HUES64 (cell line): ENCODE results near the gene TNFRSF14.

Source experiments
- H3K27ac ChIP-seq: 2 replicates; pipeline ENCODE4 v1.7.0; 2013; ENCODE audit warnings: low read depth, low read length, inconsistent platforms
- H3K27me3 ChIP-seq: 2 replicates; pipeline ENCODE4 v1.6.1; 2013; ENCODE audit warnings: mild to moderate bottlenecking, low read length; ENCODE audit not compliant: insufficient read depth
- H3K36me3 ChIP-seq: 2 replicates; pipeline ENCODE4 v1.6.1; 2013; ENCODE audit warnings: mild to moderate bottlenecking, low read length; ENCODE audit not compliant: insufficient read depth
- H3K4me1 ChIP-seq: 2 replicates; pipeline ENCODE4 v1.6.1; 2013; ENCODE audit warnings: mild to moderate bottlenecking, low read length, moderate library complexity; ENCODE audit not compliant: insufficient read depth
- H3K4me3 ChIP-seq: 2 replicates; pipeline ENCODE4 v1.5.1; 2013; ENCODE audit warnings: mild to moderate bottlenecking, low read length, moderate library complexity
- H3K9ac ChIP-seq: 2 replicates; pipeline ENCODE4 v1.6.1; 2013; ENCODE audit warnings: mild to moderate bottlenecking, low read depth, low read length
- H3K9me3 ChIP-seq: 2 replicates; pipeline ENCODE4 v1.6.1; 2013; ENCODE audit warnings: low read depth, low read length; ENCODE audit not compliant: insufficient read depth
- WGBS: fragments of 150-250, 120-280 bp; methylation state at CpG from one replicate; pipeline ENCODE4 v1.1.7; 2013; ENCODE audit warnings: missing lambda C conversion rate; 5-methylcytosine and 5-hydroxymethylcytosine counted together

TNFRSF14 gene

DNA sequence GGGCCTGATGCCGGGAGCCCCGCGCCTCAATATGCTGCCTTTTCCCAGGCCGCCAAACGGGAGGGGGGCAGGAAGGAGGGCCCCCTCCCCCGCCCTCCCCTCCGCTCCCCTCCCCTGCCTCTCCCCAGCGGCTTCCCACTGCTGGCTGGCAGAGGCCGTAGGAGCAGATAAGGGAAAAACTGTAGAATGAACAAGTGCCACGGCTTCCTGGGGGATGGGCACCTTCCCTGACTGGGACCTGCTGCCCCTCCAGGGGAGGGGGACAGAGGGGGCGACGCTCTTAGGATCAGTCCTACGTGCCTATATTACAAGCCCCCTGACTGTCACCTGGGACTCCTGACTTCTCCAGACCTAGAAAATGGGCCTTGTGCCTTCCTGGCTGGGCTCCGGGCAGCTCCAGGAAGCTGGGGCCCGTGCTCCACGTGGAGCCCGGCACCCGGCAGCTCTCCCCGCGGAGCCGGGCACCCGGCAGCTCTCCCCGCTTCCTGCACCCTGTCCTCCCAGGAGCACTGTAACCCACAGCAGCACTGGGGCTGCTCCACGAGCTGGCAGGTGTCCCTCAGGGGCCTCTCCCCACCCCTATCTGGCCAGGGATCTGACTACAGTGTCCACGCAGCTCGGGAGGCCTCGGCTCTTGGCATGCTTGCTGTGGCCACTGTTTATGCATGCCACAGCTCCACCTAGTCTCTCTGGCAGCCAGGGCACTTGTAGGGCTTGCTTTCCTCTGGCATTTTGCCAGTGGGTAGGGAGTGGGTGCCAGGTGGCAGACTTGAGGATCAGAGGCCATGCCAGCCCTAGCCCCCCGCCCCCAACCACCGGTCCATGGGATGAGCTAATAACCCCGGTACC is 25.4 kb upstream of the TNFRSF14 start:
- 42% methylated on average over 27 of the region's 30 CpGs for WGBS
- Histone ChIP-seq H3K4me3 (no peak overlapping the region; the same call in 1 of the 2 replicates), H3K36me3 (no peaks in the 10 kb centered on the region), H3K9ac (no peak overlapping the region), H3K27me3 (peaks cover 90% of the 10 kb centered on the region), H3K27ac (no peak overlapping the region), H3K9me3 (no peaks in the 10 kb centered on the region), H3K4me1 (peaks cover 17% of the 10 kb centered on the region)

DNA sequence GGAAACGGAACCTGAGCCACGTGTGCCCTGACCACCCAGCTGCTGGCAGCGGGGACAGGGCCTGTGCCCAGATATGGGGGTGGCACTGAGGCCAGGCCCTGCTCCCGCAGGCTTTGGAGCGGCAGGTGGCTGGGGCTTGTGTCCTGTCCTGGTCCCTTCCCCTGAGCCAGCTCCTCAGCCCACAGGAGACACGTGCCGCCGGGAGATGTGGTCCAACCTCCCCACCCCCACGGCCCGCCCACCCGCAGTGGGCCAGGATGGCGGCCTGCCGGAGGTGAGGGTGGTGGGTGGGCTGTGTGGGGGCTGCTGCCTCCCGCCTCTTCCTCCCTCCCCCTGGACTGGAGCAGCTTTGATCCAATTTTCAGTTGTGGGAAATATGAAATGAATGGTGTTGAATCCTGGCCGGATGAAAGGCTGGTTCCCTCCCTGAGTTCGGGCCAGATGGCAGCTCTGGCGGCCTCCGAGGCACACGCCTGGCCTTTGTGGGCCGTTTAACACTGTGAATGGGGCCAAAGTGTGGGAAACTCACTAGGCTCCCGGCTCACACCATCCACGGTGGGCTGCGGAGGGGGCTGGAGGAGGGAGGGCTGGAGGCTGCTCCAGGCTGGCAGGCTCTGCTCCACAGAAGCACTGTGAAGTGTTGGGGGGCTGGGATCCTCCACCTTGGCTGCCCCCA is 23.5 kb upstream of the TNFRSF14 start:
- Histone ChIP-seq H3K36me3 (no peaks in the 10 kb centered on the region), H3K27ac (no peak overlapping the region), H3K9me3 (no peaks in the 10 kb centered on the region), H3K4me1 (peaks cover 10% of the 10 kb centered on the region), H3K27me3 (peaks cover 92% of the 10 kb centered on the region), H3K4me3 (no peak overlapping the region), H3K9ac (no peak overlapping the region)
- 89% methylated on average over 17 of the region's 23 CpGs for WGBS

DNA sequence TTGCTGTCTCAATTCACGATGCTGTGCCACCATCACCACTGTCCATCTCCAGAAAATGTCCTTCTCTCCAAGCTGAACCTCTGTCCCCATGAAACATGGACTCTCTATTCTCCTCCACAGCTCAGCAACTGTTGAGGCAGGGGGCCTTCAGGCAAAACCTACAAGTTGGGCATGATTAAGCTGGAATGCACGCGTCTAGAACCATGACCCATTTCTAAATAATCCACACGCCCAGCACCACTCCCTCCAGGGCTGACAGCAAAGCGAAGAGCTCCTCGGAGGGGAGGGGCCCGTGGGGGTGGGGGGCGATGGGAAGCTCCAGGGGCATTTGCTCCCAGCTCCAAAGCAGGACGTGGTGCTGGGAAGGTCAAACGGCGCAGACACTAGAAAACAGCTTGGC is 22.8 kb upstream of the TNFRSF14 start:
- Histone ChIP-seq H3K27ac (no peak overlapping the region), H3K9me3 (no peaks in the 10 kb centered on the region), H3K4me3 (no peak overlapping the region), H3K4me1 (peaks cover 10% of the 10 kb centered on the region), H3K36me3 (no peaks in the 10 kb centered on the region), H3K27me3 (peaks cover 87% of the 10 kb centered on the region), H3K9ac (no peak overlapping the region)
- 80% methylated on average over 11 of the region's 11 CpGs for WGBS

DNA sequence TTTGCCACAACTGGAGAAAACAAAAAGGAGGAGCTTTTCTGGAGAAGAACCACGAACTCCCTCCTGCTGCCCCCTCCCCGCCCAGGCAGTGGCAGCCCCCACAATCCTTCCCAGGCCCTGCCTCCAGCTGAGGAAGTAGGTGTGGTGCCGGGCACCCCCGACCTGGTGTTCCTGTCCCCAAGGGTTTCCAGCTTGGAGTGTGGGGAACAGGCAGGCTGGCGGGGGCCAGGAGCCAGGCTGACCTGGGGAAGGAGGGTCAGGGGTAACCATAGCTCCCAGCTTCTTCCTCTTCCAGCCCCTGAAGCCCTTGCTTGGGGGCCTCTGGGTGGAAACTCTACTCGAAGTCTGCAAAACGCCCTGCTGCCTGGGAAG is 21.9 kb upstream of the TNFRSF14 start:
- peaks cover 10% of the 10 kb centered on the region for H3K4me1 ChIP-seq
- H3K9me3 ChIP-seq: no peaks in the 10 kb centered on the region
- no peak overlapping the region for H3K9ac ChIP-seq
- H3K4me3 ChIP-seq: no peak overlapping the region
- WGBS: 65% methylated on average over 5 of the region's 7 CpGs
- H3K27ac ChIP-seq: no peak overlapping the region
- H3K27me3 ChIP-seq: peaks cover 84% of the 10 kb centered on the region
- no peaks in the 10 kb centered on the region for H3K36me3 ChIP-seq

DNA sequence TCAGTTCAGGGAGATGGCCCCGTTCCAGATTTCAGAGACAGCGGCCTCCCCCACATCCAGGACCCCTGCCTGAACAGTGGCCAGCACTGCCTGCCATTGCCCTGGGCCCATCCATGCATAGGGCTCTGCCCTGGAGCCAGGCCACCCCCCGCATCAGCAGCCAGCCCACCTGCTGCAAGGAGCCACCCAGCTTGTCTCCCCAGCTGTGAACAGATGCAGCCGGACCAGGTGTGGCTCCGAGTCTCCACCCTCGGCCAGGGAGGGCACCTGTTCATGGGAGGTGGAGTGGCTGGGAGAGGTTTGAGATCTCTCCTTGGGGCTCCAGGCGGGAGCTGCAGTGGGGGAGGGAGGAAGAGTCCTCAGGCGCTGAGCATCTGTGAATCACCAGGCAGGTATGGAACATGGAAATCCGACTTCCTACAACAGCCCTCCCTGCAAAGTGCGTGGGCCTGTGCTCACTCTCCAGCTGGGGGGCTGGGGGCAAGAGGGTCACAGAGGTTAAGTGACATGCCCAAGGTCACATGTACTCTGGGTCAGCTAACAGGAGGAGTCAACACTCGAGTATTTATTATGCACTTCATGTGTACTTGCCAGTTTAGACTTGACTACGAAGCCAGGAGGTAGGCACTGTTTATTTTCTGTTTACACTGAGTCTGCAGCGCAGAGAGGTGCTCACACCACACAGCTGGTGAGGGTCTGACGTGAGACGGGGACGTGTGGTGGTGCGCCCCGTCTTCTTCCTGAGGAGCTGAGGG is 21.3 kb upstream of the TNFRSF14 start:
- 50% methylated on average over 18 of the region's 18 CpGs for WGBS
- H3K4me1 ChIP-seq: peaks cover 10% of the 10 kb centered on the region
- no peak overlapping the region for H3K4me3 ChIP-seq
- H3K27ac ChIP-seq: no peak overlapping the region
- H3K9ac ChIP-seq: no peak overlapping the region
- H3K27me3 ChIP-seq: peaks cover 79% of the 10 kb centered on the region
- H3K36me3 ChIP-seq: no peaks in the 10 kb centered on the region
- H3K9me3 ChIP-seq: no peaks in the 10 kb centered on the region

DNA sequence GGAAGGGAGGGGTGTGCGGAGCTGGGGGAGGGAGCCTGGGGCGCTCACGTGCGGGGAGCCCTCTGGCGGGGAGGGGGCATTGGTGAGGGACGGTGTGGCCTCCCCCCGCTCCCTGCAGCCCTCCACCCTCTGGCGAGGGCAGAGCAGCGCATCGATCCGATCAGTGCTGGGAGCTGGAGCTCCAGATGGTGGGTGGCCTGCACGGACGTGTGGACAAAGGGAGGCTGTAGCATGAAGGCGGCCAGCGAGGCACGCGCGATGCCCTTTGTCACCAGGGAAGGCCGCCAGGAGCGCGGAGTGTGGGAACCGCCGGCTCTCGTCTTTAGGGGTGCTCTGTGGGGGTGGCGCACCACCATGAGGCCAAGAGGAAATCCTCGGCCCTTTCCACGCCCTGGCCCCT is 20.7 kb upstream of the TNFRSF14 start:
- no peak overlapping the region for H3K27ac ChIP-seq
- peaks cover 77% of the 10 kb centered on the region for H3K27me3 ChIP-seq
- no peaks in the 10 kb centered on the region for H3K9me3 ChIP-seq
- H3K4me1 ChIP-seq: peaks cover 10% of the 10 kb centered on the region
- no peak overlapping the region for H3K4me3 ChIP-seq
- H3K36me3 ChIP-seq: no peaks in the 10 kb centered on the region
- 67% methylated on average over 27 of the region's 27 CpGs for WGBS
- H3K9ac ChIP-seq: no peak overlapping the region

DNA sequence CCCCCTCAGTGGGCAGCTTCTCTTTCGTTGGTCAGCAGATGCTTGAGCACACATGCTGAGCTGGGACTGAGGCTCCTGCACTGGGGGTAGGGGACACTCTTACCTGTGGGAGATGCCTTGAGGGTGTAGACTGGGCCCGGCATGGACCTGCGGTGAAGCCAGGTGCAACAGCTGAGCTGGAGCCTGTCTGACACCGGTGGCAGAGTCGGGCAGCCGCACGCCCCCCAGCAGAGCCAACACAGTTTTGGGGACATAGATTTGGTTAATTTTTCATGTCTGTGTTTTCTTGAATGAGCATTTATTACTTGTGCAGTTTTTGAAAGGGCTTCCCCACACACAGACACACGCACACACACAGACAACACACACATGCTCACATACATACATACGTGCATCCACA is 20.2 kb upstream of the TNFRSF14 start:
- H3K4me1 ChIP-seq: peaks cover 10% of the 10 kb centered on the region
- 91% methylated on average over 8 of the region's 9 CpGs for WGBS
- H3K27me3 ChIP-seq: peaks cover 73% of the 10 kb centered on the region
- no peaks in the 10 kb centered on the region for H3K9me3 ChIP-seq
- H3K9ac ChIP-seq: no peak overlapping the region
- H3K27ac ChIP-seq: no peak overlapping the region
- H3K36me3 ChIP-seq: no peaks in the 10 kb centered on the region
- no peak overlapping the region for H3K4me3 ChIP-seq

DNA sequence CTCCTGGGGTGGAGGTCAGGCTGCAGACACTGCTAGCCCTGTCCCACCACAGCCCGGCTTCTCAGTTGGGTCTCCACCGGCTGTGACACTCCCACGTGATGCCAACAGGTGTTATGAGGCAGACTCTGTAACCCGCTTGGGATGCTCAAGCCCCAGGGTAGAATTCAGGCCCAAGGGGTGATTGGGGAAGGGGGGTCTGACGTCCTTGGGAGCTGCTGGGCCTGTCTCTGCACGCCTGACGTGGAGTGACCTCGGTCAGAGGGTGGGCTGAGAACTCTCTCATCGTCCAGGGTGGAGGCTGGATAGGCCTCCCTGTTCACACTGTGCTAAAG is 18.4 kb upstream of the TNFRSF14 start:
- Histone ChIP-seq H3K36me3 (no peaks in the 10 kb centered on the region), H3K27me3 (peaks cover 62% of the 10 kb centered on the region), H3K27ac (no peak overlapping the region), H3K4me1 (peaks cover 10% of the 10 kb centered on the region), H3K9ac (no peak overlapping the region), H3K4me3 (no peak overlapping the region), H3K9me3 (no peaks in the 10 kb centered on the region)
- WGBS: 79% methylated on average over 9 of the region's 9 CpGs

DNA sequence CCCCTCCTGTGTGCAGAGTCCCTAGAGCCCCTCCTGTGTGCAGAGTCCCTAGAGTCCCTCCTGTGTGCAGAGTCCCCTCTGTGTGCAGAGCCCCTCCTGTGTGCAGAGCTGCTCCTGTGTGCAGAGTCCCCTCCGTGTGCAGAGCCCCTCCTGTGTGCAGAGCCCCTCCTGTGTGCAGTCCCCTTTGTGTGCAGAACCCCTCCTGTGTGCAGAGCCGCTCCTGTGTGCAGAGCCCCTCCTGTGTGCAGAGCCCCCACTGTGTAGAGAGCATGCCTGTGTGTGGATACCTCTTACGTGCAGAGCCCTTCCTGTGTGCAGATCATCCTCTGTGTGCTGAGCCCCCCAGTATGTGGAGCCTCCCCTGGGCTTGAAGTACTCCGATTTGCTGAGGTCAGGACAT is 17.8 kb upstream of the TNFRSF14 start:
- Histone ChIP-seq H3K36me3 (no peaks in the 10 kb centered on the region), H3K9ac (no peak overlapping the region), H3K27ac (no peak overlapping the region), H3K4me3 (no peak overlapping the region), H3K9me3 (no peaks in the 10 kb centered on the region), H3K27me3 (peaks cover 56% of the 10 kb centered on the region), H3K4me1 (peaks cover 13% of the 10 kb centered on the region)
- 85% methylated on average over 4 of the region's 4 CpGs for WGBS

DNA sequence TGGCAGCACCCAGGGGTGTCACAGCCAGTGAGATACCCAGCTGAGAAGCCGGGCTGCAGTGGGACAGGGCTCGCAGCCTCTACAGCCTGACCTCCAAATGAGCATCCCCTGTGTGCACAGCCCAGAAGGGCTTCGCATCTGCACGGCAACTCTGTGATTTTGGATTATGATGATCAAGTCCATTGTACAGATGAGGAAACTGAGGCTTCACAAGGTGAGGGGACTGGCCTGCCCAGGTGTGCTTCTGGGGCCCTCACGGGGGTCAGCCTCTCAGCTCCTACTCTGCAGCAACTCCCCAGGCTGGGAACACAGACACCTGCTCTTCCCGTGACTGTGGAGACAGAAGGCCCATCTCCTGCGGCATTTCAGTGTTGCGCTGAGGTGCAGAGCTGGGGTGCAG is 17.3 kb upstream of the TNFRSF14 start:
- H3K9ac ChIP-seq: no peak overlapping the region
- whole genome bisulfite sequencing: 93% methylated on average over 8 of the region's 8 CpGs
- no peaks in the 10 kb centered on the region for H3K9me3 ChIP-seq
- no peak overlapping the region for H3K27ac ChIP-seq
- no peak overlapping the region for H3K4me3 ChIP-seq
- H3K36me3 ChIP-seq: no peaks in the 10 kb centered on the region
- peaks cover 52% of the 10 kb centered on the region for H3K27me3 ChIP-seq
- peaks cover 17% of the 10 kb centered on the region for H3K4me1 ChIP-seq

DNA sequence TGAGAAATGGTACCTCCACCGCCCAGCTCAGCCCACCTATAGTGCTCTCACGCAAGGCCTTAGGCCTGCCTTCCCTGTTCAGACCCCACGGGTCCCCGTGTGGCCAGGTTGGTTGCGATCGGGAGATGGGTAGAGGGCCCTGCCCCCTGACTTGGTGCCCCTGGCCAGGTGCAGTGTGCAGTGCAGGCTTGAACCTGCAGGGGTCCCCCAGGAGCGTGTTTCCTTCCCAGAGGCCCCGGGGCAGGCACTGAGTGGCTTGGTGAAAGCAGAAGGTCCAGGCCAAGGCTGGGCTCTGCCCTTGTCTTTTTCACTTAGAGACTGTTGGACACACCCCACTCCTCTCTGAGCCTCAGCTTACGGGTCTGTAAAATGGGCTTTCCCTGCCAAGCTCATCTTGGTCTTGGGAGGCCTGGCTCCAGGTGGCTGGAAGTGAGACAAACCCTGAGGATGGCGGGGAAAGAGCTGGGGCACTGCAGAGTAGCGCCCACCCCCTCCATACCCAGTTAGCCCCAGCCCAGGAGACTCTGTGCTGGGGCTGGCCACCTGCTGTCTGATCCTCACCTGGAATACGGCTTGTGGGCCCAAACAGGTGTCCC is 16.8 kb upstream of the TNFRSF14 start:
- H3K36me3 ChIP-seq: no peaks in the 10 kb centered on the region
- no peak overlapping the region for H3K27ac ChIP-seq
- peaks cover 21% of the 10 kb centered on the region for H3K4me1 ChIP-seq
- 61% methylated on average over 12 of the region's 12 CpGs for WGBS
- no peak overlapping the region for H3K9ac ChIP-seq
- peaks cover 52% of the 10 kb centered on the region for H3K27me3 ChIP-seq
- no peak overlapping the region for H3K4me3 ChIP-seq
- H3K9me3 ChIP-seq: no peaks in the 10 kb centered on the region
